ENCODE measurements around the gene ELMO1.

ELMO1 gene, protein sequence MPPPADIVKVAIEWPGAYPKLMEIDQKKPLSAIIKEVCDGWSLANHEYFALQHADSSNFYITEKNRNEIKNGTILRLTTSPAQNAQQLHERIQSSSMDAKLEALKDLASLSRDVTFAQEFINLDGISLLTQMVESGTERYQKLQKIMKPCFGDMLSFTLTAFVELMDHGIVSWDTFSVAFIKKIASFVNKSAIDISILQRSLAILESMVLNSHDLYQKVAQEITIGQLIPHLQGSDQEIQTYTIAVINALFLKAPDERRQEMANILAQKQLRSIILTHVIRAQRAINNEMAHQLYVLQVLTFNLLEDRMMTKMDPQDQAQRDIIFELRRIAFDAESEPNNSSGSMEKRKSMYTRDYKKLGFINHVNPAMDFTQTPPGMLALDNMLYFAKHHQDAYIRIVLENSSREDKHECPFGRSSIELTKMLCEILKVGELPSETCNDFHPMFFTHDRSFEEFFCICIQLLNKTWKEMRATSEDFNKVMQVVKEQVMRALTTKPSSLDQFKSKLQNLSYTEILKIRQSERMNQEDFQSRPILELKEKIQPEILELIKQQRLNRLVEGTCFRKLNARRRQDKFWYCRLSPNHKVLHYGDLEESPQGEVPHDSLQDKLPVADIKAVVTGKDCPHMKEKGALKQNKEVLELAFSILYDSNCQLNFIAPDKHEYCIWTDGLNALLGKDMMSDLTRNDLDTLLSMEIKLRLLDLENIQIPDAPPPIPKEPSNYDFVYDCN

DNA sequence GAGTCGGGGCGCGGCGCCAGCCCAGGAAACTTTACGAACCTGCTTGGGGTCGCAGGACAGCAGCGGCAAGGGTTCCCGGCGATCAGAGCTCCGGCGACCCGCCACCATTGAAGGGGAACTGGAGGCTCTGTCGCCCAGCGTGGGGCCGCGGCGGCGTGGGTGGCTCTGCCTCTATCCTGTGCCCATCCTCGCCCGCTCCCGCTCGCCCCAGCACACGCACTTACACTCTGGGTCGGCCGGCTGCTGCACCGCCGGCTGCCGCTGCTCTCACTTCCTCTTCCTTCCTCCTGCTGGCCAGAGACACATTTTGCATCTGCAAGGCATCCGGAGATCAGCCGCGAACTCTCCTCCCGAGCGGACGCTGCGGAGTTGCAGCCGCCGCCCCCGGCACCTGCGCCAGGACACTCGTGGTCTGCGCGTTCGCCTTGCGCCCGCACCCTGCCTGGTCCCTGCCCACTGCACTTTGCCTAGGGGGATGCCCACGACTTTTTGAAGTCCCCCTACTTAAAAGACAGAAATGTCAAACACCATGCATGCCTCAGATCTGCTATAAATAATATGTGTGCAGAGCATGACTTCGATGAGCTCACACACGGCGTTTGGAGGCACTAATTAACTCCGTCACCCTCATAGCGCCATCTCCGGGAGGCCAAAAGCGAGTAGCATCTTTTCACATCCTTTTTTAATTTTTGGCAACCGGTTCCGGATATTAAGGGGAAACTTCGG is at the start of gene ELMO1:
TSS of gene ELMO1 (minus strand) at position 229 of the 726 bp plus-strand sequence. CDS start 106,174 bp downstream, outside the sequence.
- DNase-seq: peak; percentile 0

DNA sequence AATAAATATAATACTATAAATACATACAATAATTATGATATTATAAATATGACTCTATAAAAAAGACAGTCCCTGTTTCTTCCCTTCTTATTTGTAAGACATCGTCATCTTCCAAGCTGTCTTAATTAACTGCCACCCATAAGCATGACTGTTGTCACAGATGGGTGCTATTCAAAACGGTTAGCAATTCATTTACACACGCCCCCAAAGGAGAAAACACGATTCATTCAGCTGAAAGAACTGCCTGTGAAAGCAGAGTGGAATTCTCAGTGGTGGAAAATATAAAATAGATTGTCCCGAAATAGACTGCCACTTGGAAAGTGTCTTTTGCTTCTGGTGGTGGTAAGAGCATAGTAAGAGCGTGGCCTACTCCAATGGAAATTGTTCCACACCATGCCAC is 48.9 kb upstream of the ELMO1 start:
- DNase-seq: no peak

DNA sequence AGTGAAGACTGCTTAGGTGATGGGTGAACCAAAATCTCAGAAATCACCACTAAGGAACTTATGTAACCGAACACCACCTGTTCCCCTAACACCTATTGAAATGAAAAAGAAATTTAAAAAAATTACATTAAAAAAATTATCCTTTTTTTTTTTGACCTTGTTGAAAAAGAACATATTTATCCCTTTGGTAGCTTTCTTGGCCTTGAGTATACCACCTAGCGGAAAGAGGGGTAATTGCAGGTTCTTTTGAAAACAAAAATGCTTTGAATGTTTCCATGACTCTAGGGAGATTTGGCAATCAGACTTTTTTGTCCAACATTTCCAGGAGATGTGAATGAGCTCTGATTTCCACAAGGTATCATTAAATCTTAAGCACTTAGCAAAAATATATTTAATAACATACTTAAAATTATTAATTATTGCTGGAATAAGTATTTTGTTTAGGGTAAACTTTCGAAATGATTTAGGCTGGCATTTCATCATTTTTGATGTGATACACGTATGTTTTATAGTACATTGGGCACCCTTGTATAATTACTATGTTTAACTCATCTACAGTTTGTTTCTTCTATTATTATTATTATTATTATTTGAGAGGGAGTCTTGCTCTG is 47.0 kb upstream of the ELMO1 start:
- peak; percentile 1 for DNase-seq

DNA sequence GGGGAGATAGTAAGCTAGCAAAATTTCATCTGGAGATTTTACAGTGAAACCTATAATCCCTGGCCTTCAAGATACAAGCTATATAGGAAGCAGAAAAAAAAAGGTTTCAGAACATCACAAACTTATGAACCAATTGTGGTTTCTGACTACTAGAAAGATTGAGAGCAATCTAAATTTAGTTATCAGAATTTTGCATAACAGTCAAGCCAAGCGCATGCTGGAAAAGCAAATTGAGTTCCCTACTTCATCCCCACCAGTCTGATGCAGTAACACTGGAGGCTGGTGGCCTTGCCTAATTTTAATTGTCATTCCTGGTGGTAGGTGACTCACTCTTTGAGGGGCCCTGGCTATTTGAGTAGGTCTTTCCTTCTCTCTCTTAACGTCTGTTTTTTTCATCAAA is 46.3 kb upstream of the ELMO1 start:
- no peak for DNase-seq

DNA sequence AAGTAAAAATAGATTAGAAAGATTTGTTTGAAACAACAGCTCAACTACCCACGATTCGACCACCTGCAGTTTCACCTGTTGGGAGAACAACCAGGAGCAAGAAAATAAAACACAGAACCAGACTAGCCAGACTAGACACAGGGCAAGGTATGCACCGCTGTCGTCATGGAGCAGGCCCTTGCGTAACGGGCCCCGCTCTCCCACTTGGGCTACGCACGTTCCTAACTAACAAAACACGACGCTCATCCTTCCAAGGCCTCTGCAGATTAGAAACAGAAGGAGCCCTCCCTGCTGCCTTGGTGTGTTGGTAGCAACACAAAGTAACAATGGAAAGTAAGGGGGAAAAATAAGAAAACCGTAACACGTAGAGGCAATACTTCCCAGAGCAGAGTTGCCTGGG is 45.1 kb upstream of the ELMO1 start:
- DNase-seq: no peak

DNA sequence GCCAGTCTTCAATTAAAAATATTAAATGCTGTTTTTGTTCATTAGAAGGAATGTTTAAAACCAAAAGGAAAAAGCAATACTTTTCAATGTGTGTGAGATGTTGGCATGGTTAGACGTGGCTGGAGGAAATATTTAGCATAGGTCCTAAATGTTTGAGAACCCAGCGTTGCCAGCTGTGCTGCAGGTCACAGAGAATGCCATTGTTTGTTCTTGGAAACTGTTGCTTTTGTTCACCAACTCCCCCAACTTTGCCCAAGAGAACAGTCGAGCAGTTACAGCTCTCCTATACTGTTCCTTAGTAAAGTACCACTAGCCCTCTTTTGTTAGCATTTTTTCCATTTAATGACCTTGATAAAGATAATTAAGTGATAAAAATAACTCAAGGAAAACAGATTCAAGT is 44.5 kb upstream of the ELMO1 start:
- no peak for DNase-seq

DNA sequence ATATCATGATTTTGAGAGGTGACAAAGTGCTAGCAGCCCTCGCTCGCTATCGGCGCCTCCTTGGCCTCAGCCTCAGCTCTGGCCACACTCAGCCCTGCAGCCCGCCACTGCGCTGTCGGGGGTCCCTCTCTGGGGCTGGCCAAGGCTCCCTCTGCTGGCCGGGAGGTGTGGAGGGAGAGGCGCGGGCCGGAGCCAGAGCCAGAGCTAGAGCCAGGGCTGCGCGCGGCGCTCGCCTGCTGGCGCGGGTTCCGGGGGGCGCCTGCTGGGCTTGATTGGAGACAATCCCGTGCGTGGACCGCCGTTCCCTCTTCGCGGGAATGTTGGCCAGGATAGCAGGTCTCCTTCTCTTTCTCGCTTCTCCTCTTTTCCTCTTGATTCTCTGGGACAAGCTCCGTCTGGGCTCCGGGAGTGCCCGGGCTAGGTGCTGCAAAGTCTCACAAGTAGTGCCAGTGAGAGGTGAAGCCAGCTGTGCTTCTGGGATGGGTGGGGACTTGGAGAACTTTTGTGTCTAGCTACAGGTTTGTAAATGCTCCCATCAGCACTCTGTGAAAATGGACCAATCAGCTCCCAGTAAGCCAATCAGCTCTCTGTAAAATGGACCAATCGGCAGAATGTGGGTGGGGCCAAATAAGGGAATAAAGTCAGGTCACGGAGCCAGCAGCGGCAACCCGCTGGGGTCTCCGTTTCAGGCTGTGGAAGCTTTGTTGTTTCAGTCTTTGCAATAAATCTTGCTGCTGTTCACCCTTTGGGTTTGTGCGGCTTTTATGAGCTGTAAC is 43.4 kb upstream of the ELMO1 start:
- DNase-seq: no peak

DNA sequence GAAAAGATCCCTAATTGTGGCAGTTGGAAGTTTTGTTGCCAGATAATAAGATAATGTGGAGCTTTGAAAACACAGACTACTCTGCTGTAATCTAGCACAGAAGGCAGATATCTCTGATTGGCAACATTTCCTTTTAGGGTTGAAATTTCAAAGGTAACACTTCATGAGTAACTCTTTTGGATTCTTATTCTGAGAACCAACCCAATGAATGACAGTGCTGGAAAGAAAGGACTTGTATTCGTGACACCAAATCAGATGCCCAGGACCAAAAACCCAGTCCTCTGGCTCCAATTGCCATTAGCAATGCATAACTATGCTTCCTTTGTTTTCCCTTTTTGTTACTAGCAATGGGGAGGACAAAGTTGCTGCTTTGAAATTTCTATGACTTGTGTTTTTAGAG is 41.0 kb upstream of the ELMO1 start:
- no peak for DNase-seq

DNA sequence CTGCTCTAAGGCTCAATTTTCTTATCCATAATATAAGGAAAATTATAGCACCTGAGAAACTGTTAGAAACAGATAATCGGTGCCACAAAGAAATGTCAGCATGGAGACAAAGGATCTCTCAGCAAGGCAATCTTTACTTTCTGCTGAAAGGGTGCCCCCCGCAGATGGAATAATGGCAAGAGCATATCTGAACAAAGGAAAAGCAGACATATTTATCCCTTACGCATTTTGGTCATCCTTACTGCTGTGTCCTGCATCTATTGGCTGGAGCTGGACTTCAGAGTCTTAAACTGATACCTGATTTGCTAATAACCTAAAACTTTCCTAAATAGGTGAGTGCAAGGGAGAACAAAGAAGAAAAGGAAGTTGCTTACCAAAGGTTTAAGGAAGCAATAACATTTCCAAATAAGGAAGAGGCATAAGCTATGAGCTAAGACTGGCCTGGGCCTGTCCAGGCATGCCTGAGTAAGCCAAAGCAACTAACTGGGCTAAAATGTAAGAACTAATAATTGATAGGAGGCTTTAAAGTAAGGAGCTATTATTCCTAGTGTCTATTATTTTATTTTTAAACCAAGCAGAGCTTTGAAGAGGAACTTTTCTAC is 39.6 kb upstream of the ELMO1 start:
- no peak for DNase-seq

DNA sequence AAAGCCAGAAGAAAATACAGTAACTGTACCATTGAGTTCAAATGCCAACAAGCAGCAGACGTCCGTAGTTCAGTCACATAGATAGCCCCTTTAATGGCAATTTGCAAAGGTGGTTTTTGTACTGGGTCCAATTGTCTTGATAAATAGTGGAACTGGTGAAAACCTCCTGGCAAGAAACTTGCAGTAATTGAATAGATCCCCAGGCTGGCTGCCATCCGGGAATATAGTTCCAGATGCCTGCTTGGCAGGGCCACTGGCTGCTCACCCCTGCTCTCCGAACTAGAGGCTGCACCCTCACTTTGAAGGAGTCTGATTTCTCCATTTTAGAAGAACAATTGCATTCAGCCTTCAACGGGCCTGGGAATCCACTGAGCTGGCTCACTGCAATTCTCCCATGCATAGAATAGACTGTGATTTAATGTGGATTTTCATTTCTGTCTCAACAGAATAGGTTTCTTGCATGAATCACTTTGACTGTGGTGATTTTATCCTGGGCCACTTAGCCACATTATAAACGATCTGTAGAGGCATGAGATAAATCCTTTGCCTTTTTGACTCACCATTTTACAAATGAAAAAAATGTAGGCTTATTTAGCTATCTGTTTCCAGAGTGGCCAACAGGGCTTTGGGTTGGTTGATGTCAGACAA is 35.9 kb upstream of the ELMO1 start:
- no peak for DNase-seq

DNA sequence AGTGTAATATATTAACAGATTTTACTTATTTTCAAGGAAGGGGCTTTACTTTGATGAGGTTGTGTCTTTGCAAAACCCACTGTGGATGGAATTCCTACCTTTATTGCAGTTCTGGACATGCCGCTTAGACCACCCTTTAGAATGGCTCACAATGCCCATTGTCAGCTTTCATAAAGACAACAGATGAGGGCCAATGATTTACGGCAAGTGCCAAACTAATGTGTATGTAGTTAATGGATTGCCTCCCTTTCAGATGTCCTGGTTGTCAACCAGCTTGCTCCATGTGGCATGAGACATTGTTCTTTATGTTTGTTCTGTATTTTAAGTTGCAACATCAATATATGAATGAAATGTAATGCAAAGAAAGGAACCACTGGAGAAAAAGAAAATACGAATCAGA is 35.0 kb upstream of the ELMO1 start:
- no peak for DNase-seq

DNA sequence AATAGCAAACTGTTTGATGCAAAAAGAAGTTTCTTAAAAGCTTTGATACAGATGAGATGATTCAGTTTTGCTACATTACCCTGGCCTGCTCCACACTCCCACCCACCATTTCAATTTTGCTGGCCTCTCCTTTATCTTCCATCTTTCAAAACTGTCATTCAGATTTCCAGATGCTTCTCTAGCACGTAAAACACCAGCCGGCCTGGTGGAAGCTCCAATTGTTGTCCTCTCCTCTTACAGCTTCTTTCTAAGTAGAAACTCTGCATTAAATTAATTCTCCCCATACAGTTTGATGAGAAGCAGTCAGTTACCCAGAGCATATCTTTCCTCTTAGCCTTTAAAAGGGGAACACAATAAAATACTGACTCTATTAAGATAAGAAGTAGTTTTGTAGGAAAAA is 34.3 kb upstream of the ELMO1 start:
- no peak for DNase-seq

DNA sequence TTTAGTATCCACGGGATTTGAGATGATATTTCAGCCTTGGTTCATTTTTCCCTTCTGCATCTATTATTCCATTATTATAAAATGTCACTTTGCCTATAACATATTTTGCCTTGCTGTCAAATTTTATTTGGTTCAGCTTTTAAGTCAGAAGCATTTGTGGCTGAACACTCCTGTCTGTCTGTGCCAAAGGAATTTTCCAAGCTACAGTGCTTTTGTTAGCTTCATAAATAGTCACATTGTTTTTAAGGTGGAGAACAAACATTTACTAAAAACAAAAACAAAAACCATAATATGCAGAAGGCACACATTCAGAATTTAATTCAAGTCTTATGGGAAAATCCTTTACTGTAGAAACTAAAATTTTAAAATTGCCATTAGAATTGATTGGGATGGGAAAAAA is 33.8 kb upstream of the ELMO1 start:
- DNase-seq: no peak

DNA sequence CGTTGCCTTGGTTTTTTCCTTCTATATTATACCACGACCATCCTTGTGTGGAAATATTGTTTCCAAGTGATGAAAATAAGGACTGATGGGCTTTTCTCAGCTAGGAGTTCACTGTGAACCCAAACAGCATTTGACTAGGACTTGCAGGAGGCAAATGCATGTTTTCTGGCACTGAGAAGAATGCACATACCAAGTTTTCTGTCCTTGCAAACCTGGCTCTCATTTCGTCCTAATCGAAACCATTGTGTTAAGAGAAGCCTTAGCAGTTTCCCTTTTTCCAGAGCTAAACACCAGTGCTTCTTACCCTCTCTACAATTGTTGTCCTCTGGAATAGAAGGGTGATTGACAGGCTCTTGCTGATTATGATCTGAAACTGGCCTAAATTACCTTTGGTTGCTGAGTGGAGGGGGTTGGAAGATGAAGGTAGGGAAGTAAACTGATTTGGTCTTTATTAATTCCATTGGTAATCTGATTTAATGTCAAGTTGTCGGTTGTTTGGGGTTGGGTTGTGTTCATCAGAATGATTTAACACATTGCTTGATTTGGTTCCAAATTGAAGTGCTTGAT is 33.1 kb upstream of the ELMO1 start:
- DNase-seq: no peak

DNA sequence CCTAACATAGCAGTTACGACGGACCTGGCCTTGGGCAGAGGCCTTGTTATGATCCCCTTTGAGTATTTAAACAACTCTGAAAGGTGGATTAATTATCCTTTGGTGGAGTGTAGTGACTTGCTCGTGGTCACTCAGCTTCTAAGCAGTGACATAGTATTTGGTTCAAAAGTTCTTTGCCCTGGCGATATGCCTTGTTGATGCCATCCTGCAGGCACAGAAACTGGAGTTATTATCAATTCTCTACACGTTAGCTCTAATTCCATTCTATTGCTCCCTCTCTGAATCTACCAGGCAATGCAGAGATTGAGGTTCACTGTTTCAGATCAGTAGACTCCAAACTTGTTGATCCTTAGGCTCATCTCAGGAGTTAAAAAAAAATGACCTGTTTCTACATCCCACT is 32.5 kb upstream of the ELMO1 start:
- no peak for DNase-seq

DNA sequence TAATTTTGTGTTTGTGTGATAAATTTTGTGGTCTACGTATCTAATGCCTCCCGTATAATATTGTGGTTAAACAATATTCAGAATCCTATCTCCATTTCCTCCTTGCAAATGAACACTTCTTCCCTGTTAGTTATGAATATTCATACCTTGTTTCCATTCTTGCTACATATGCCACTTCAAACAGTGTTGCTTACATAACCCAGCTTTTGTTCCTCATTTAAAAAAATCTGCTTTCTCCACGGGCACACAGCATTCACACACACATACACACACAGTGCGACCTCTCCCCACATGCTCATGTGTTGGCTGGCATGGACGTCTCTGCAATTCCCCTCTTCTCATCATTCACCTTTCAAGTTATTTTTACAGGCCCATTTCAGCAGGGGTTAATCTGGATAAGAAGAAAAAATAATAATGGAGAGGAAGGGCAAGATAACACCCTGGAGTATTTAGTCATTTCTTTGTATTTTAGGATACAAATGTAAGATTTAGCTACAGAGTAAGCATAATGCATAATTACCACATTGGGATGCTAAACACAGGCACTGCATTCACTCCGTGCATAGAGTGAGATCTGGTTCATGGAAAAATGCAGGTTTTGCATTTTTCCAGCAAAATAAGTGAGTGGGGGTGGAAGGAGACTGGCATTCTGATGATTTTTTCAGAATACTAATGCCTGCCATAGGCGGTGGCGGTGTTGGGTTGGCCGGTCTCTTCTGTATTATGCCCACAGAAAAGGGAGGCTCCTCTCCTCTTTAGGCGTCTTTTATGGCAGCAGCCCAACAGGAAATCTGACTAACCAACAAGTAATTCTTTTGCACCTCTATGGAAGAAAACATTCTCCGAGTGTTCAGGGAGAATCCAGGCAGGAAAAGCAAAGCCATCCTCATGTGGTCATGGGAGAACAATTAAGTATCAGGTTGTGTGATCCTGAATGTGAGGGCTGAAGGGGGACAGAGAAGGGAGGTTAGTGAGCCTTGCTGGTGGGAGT is 31.7 kb upstream of the ELMO1 start:
- no peak for DNase-seq

DNA sequence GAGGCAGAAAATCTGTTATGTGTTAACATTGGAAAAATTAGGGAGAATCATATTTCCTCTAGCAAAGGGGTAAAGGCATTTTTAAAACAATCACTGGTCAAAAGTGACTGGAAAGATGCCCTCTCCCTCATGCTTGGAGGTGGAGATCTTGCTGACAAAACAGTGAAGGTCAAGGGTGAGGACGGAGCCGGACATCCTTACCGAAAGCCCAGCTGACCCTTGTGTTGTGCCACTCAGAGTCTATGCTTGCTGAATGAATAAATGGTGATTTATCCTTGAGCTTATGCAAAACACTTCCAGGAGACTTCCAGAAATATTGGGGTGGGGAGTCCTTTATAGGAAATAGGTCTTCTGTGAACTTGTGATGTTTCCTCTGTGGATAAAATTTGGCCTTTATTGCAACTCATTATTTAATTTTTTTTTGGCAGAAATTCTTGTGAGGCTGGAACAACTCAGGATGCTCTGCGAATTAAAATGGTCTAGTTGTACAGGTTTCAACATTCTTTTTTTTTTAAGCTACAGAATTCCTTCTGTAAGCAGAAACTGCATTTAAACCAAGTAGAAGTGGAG is 28.3 kb upstream of the ELMO1 start:
- no peak for DNase-seq

DNA sequence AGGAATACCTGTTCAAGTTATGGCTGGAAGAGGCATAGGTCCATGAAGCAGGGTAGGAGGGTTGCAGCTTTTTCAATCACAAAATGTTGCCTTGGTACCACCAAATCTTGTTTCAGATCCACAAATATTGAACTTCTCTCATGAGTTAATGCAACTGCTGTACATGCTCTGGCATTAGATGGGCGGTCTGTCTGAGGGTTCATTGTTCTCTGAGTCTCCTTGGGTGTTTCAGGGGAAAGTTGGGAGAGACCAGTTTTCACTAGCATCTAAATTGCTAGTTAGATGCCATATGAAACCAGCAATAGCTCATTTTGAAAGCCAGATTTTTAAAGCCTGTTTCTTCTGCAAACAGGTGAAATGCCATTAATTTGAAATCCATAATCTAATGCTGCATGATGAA is 27.8 kb upstream of the ELMO1 start:
- DNase-seq: no peak

DNA sequence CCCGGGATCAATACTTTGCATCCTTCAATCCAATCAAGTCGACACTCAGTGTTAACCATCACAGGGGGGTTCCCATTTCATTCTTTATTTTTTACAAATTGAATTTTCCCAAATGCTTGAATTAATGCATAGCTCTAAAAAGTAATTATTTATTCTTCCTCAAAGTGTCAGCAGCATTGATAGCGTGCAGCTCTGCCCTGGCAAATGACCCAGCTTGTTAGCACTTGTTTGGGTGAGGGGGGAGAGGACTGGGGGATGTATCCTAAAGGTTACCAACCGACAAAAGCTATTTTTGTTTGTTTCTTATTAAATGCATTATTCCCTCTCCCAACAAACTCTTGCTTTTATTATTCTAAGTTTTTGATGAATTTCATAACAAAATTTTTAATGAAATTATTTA is 27.0 kb upstream of the ELMO1 start:
- no peak for DNase-seq

DNA sequence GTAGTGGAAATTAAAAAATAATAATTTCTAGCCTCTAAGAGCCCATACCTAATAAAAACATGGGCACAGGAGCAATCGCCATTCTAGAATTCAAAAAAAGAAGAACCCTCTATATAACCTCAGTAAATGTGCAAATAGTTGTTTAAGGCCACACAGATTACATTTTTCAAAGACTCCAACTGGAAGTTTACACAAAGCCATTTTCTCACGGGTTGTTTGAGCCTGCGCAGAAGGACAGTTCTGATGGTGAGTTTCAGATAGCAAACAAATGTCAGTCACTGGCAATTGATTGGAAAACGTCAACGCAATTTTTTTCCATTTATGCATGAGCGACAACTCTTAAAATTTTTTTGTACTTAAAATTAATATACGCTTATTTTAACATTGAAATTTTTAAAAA is 23.0 kb upstream of the ELMO1 start:
- no peak for DNase-seq

Measured in EL (cell line).